HepG2 (cell line): Measurements from ENCODE around the gene KPNA3. TPM values are rescaled to one million over a fixed set of nuclear protein-coding genes. Genes with fewer than 3 reads are reported as not detected.
A peak's percentile ranks its signal among the peaks of the same experiment; 100 is the strongest.

ENCODE experiments used
- ATAC-seq: fragments of 200-7000 bp; cut with Tn5 transposase; 3 replicates; pipeline ENCODE4 v1.9.1; 2020; ENCODE audit warnings: mild to moderate bottlenecking, moderate library complexity
- BruUV-seq: library from RNA; stranded (reverse); fragments of 400-500 nt; replicated peaks from 2 replicates; lab custom pipeline; 2021; lab: Mats Ljungman, UMichigan
- CTCF ChIA-PET: fragments of 300-600 bp; formaldehyde crosslinking; extraction: SDS; loops from one replicate; lab custom pipeline; 2021; ENCODE audit warnings: low total read pairs, inconsistent platforms, low intra/inter-chr PET ratio; lab: Yijun Ruan, JAX
- POLR2A ChIA-PET: fragments of 350-600 bp; sonication (Branson Sonifier 250); formaldehyde crosslinking; loops from one replicate; lab custom pipeline; 2020; ENCODE audit warnings: antibody characterized with exemption, inconsistent platforms; lab: Yijun Ruan, JAX
- DNase-seq: peaks from one replicate; pipeline ENCODE4 v3.0.0-alpha.2; 2015; ENCODE audit warnings: low spot score
- FAIRE-seq: peaks from 3 replicates; lab custom pipeline; 2011; peaks lifted over from hg19 to GRCh38; lab: Jason Lieb, UNC
- H2AFZ ChIP-seq: one replicate; pipeline ENCODE4 v1.6.1; 2011; ENCODE audit warnings: low read length, inconsistent platforms
- H3K27ac ChIP-seq: fragments of 300-600 bp; 3 replicates; pipeline ENCODE4 v1.8.0; 2011; ENCODE audit warnings: mixed run types, mild to moderate bottlenecking, mixed read lengths, low read length, inconsistent platforms; ENCODE audit not compliant: insufficient read depth; ENCODE audit errors: extremely low read length
- H3K27me3 ChIP-seq, 2 experiments: fragments of 200-600 bp in 1 of 2; 2 replicates in 1 of 2; 3 replicates in 1 of 2; pipeline versions ENCODE4 v1.6.0 to v1.8.0; 2011; ENCODE audit warnings: low read length in 2 of 2, mild to moderate bottlenecking in 2 of 2, moderate library complexity in 2 of 2, inconsistent platforms in 1 of 2; ENCODE audit not compliant: insufficient read depth in 2 of 2, control insufficient read depth in 1 of 2
- H3K36me3 ChIP-seq, 2 experiments: fragments of 200-600 bp in 1 of 2; replicated peaks in 1 of 2; 2 replicates in 1 of 2; 3 replicates in 1 of 2; pipeline versions ENCODE4 v1.5.1 to v1.8.0; 2011; ENCODE audit warnings: low read length in 2 of 2, inconsistent platforms in 1 of 2; ENCODE audit not compliant: insufficient read depth in 2 of 2, control insufficient read depth in 1 of 2
- H3K4me1 ChIP-seq: 2 replicates; pipeline ENCODE4 v1.5.1; 2012; ENCODE audit warnings: low read length, inconsistent platforms; ENCODE audit not compliant: insufficient read depth
- H3K4me2 ChIP-seq: 2 replicates; pipeline ENCODE4 v1.6.0; 2011; ENCODE audit warnings: low read depth, low read length, inconsistent platforms
- H3K4me3 ChIP-seq, 3 experiments: fragments of 200-600 bp in 1 of 3; sonication (generic), shearing (Covaris generic) in 1 of 3; replicated peaks in 1 of 3; 2 replicates each; pipeline ENCODE4 v1.5.1; 2011 to 2016; ENCODE audit warnings: low read length in 3 of 3, inconsistent platforms in 2 of 3, low read depth in 2 of 3, mild to moderate bottlenecking in 2 of 3, control low read depth in 1 of 3, mixed read lengths in 1 of 3; ENCODE audit not compliant: insufficient read depth in 1 of 3
- H3K79me2 ChIP-seq: one replicate; pipeline ENCODE4 v1.6.1; 2011; ENCODE audit warnings: low read length, inconsistent platforms; ENCODE audit not compliant: insufficient read depth
- H3K9ac ChIP-seq: 2 replicates; pipeline ENCODE4 v1.6.0; 2011; ENCODE audit warnings: mild to moderate bottlenecking, low read depth, low read length, inconsistent platforms; ENCODE audit not compliant: insufficient read depth
- H3K9me3 ChIP-seq: 2 replicates; pipeline ENCODE4 v1.5.1; 2012; ENCODE audit warnings: mild to moderate bottlenecking, low read length
- H4K20me1 ChIP-seq: 2 replicates; pipeline ENCODE4 v1.6.0; 2011; ENCODE audit warnings: inconsistent platforms, mild to moderate bottlenecking, low read length, moderate library complexity; ENCODE audit not compliant: insufficient read depth
- BRCA1 ChIP-seq: sonication (generic); formaldehyde crosslinking; IDR thresholded peaks from 2 replicates; pipeline ENCODE4 v1.4.0; 2020; ENCODE audit warnings: missing genetic modification reagents
- DNMT1 ChIP-seq: sonication (generic); formaldehyde crosslinking; IDR thresholded peaks from 2 replicates; pipeline ENCODE4 v1.5.1; 2020; ENCODE audit warnings: mild to moderate bottlenecking, missing genetic modification reagents
- FOXP1 ChIP-seq, 2 experiments: fragments of 450-650 bp in 1 of 2; IDR thresholded peaks; 2 replicates each; pipeline ENCODE4 v1.6.1; 2017 to 2018; ENCODE audit warnings: antibody characterized with exemption in 1 of 2
- FUBP1 ChIP-seq: sonication (generic); formaldehyde crosslinking; IDR thresholded peaks from 2 replicates; pipeline ENCODE4 v1.5.1; 2020; ENCODE audit warnings: missing genetic modification reagents, mild to moderate bottlenecking, borderline replicate concordance
- NCOA2 ChIP-seq: sonication (generic); formaldehyde crosslinking; IDR thresholded peaks from 2 replicates; pipeline ENCODE4 v1.8.0; 2022; ENCODE audit warnings: inconsistent platforms
- PCBP1 ChIP-seq: fragments of 200-400 bp; formaldehyde crosslinking; IDR thresholded peaks from 2 replicates; pipeline ENCODE4 v1.6.1; 2017; ENCODE audit warnings: mild to moderate bottlenecking, low read depth, low read length, borderline replicate concordance
- ZBTB33 ChIP-seq: sonication (generic); formaldehyde crosslinking; IDR thresholded peaks from 2 replicates; pipeline ENCODE4 v1.4.0; 2020; ENCODE audit warnings: missing genetic modification reagents
- ZHX2 ChIP-seq, 2 experiments: sonication (generic) in 1 of 2; formaldehyde crosslinking in 1 of 2; IDR thresholded peaks; 2 replicates each; pipeline versions ENCODE4 v1.6.1 to v1.9.0; 2014 to 2022; ENCODE audit warnings: antibody characterized with exemption in 1 of 2, borderline replicate concordance in 1 of 2, inconsistent platforms in 1 of 2, low read depth in 1 of 2, missing genetic modification reagents in 1 of 2
- ZNF276 ChIP-seq: sonication (generic); formaldehyde crosslinking; IDR thresholded peaks from 2 replicates; pipeline ENCODE4 v1.4.0; 2020; ENCODE audit warnings: mild to moderate bottlenecking, low read depth, missing genetic modification reagents
- ZNF550 ChIP-seq: sonication (generic); formaldehyde crosslinking; IDR thresholded peaks from 2 replicates; pipeline ENCODE4 v1.4.0; 2020; ENCODE audit warnings: mild to moderate bottlenecking, missing genetic modification reagents, borderline replicate concordance
- WGBS: methylation state at CpG from one replicate; pipeline ENCODE4 v1.1.6; 2017; ENCODE audit warnings: low lambda C conversion rate; 5-methylcytosine and 5-hydroxymethylcytosine counted together
- in situ Hi-C: cut with HindIII; loops from 2 replicates; pipeline ENCODE4 v1.10.0; 2017; ENCODE audit warnings: low pct_unique_long_range_greater_than_20kb; ENCODE audit not compliant: extremely low pct_ligation_motif_present
- intact Hi-C: fragments of 100-400 bp; cut with micrococcal nuclease; formaldehyde crosslinking; loops from one replicate; pipeline ENCODE4 v1.10.0; 2022; ENCODE audit not compliant: unreplicated experiment
- polyA plus RNA-seq, 8 experiments: library from polyadenylated mRNA; depleted of rRNA in 3 of 8; stranded (reverse) in 7 of 8; unstranded in 1 of 8; fragments of >200 nt; fragmentation: Illumina TruSeq in 4 of 8; extraction: Trizol in 4 of 8; gene quantifications; 2 replicates each; pipeline versions ENCODE4 v1.2.1 to v1.2.3, GENCODE V29; 2011 to 2016; ENCODE audit warnings: low read depth in 4 of 8, missing spikeins in 1 of 8, mixed read lengths in 1 of 8; ENCODE audit not compliant: insufficient read depth in 1 of 8
- total RNA-seq, 5 experiments: library from RNA; depleted of rRNA; stranded (reverse); fragments of >200 nt; fragmentation: Illumina TruSeq; extraction: Trizol; gene quantifications; 2 replicates each; pipeline ENCODE4 v1.2.3, GENCODE V29; 2016; ENCODE audit warnings: low read depth in 1 of 5

Gene KPNA3
- total and polyA plus RNA-seq, 2 of the 13 experiments (the other 11 are each of a cell fraction or from before 2014, with no cell fraction given): 13.0 to 28.9 TPM

GRCh38 chr13:49746111-49746510, 46.4 kb downstream of the KPNA3 start (continued):
- no peak for TF ChIP-seq FUBP1
- no peak for TF ChIP-seq ZNF550 (CRISPR knock-in tag)
- TF ChIP-seq, all 625 proteins: peak for 121

GRCh38 chr13:49740870-49741269, 51.6 kb downstream of the KPNA3 start:
- Histone ChIP-seq H3K36me3 (peaks cover 0 to 7% of the 10 kb centered on the region in 2 experiments; a peak in 1 of 5 replicates), H3K27ac (no peak overlapping the region), H3K4me2 (no peak overlapping the region), H3K79me2 (no peaks in the 10 kb centered on the region), H3K9ac (no peak overlapping the region), H3K9me3 (no peaks in the 10 kb centered on the region), H3K4me3 (no peak overlapping the region), H4K20me1 (no peaks in the 10 kb centered on the region; the same call in 1 of the 2 replicates), H3K27me3 (no peaks in the 10 kb centered on the region), H2AFZ (no peak overlapping the region), H3K4me1 (peaks cover 36% of the 10 kb centered on the region)
- FAIRE-seq (no peak), ATAC-seq (peak; percentile 76), DNase-seq (peak; percentile 74)
- BruUV-seq: TSS peak; percentile 16
- in situ Hi-C loops (no loop called here), intact Hi-C loops (loop anchor here (2.0 kb wide), 1 partner anchor 46 kb away; no protein-coding TSS in a partner anchor)
- 15% methylated on average over 2 of the region's 2 CpGs for WGBS
- CTCF ChIA-PET: no interaction called here
- POLR2A ChIA-PET: interaction anchor here (0.8 to 1.7 kb wide), 2 partner anchors 50 to 80 kb away, joined by 3 to 11 read pairs; partner anchors contain the start of gene EBPL
- no peak for TF ChIP-seq PCBP1
- no peak for TF ChIP-seq ZNF276
- no peak for TF ChIP-seq FOXP1 (IDR thresholded peaks at IDR 0.05)
- TF ChIP-seq FOXP1 (CRISPR knock-in tag; IDR thresholded peaks at IDR 0.05): peak; percentile 42; the same call in 1 of the 2 replicates
- TF ChIP-seq DNMT1 (CRISPR knock-in tag): no peak
- TF ChIP-seq ZHX2 (IDR thresholded peaks at IDR 0.05; ENCODE audit: low read depth): no peak
- no peak for TF ChIP-seq ZHX2 (CRISPR knock-in tag; IDR thresholded peaks at IDR 0.05; ENCODE audit: borderline replicate concordance)
- peak; percentile 67 for TF ChIP-seq NCOA2
- no peak for TF ChIP-seq BRCA1 (CRISPR knock-in tag)
- TF ChIP-seq ZBTB33 (CRISPR knock-in tag): no peak
